Measurements from ENCODE around the gene TTL. TPM values are rescaled to one million over a fixed set of nuclear protein-coding genes. Genes with fewer than 3 reads are reported as not detected.

The TTL gene
- total RNA-seq, 2 experiments from 2014 or later, result 29.2 to 29.6 TPM

DNA sequence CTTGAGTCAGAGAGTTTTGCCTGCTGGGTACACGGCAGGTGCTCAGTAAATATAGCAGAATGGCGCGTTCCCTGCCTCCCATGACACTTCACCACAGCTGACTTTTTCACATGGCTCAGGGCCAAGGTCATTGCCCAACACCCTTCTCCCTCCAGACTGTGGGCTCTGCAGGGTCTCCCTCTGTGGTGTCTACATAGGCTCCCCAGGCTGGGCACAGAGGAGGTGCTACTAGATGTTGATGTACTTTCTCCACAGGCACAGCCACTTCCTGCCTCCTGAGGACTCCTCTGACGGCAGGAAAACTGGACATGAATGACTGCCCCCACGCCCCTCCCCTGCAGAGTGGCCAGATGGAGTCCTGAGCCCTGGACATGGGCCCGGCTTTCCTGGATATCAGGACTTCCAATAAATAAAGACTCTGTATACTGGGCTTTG, 106.7 kb downstream of the TTL start:
- DNase-seq (no peak), ATAC-seq (no peak)
- TF ChIP-seq, protein P1, sequence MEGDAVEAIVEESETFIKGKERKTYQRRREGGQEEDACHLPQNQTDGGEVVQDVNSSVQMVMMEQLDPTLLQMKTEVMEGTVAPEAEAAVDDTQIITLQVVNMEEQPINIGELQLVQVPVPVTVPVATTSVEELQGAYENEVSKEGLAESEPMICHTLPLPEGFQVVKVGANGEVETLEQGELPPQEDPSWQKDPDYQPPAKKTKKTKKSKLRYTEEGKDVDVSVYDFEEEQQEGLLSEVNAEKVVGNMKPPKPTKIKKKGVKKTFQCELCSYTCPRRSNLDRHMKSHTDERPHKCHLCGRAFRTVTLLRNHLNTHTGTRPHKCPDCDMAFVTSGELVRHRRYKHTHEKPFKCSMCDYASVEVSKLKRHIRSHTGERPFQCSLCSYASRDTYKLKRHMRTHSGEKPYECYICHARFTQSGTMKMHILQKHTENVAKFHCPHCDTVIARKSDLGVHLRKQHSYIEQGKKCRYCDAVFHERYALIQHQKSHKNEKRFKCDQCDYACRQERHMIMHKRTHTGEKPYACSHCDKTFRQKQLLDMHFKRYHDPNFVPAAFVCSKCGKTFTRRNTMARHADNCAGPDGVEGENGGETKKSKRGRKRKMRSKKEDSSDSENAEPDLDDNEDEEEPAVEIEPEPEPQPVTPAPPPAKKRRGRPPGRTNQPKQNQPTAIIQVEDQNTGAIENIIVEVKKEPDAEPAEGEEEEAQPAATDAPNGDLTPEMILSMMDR (IDR thresholded peaks at IDR 0.05), result no peak
- POLR2A ChIA-PET, result no interaction called here
- intact Hi-C loops (cut with micrococcal nuclease), result no loop called here
- Mint-ChIP-seq H3K27me3 (no peaks in the 10 kb centered on the region), H3K27ac (no peak overlapping the region), H3K36me3 (ENCODE audit: low read depth) (peaks cover 22% of the 10 kb centered on the region), H3K9me3 (no peaks in the 10 kb centered on the region), H3K4me3 (no peak overlapping the region), H3K4me1 (ENCODE audit: low read depth) (peaks cover 20% of the 10 kb centered on the region)
- CTCF ChIA-PET, result interaction anchor here (1.8 to 3.2 kb wide), 2 partner anchors 12 to 138 kb away, joined by 7 to 14 read pairs; no protein-coding TSS in a partner anchor

Other genes with a start within 250 kb of the TTL start
- 10 to 100 TPM; 16.7 to 22.1 TPM for gene ZC3H8, start 227.1 kb upstream of the TTL start, total RNA-seq
- gene ZC3H6, start 206.6 kb upstream of the TTL start, total RNA-seq, result 10 to 100 TPM; 16.9 to 17.6 TPM
- gene RGPD8, start 48.5 kb upstream of the TTL start, total RNA-seq, result 10 to 100 TPM; 13.5 to 13.6 TPM
- 10 to 100 TPM; 54.1 to 55.9 TPM for gene POLR1B, start 60.3 kb downstream of the TTL start, total RNA-seq
- 10 to 100 TPM; 34.8 to 37.5 TPM for gene CHCHD5, start 102.5 kb downstream of the TTL start, total RNA-seq
- 10 to 100 TPM; 52.7 to 52.8 TPM for gene SLC20A1, start 163.8 kb downstream of the TTL start, total RNA-seq
- gene NT5DC4, start 238.9 kb downstream of the TTL start, total RNA-seq, result not detected

Measured in activated CD8-positive, alpha-beta T cell treated with anti-CD3 and anti-CD28 coated beads for 36 hours (primary cell).